HG03108 (cell line): ENCODE data around the gene HHLA2.

Experiments
- ATAC-seq: cut with Tn5 transposase; IDR thresholded peaks from one replicate; pipeline ENCODE4 v1.9.1; 2021; ENCODE audit warnings: moderate library complexity; ENCODE audit not compliant: unreplicated experiment

The HHLA2 gene

GRCh38 chr3:108416111-108416869 lies 119.9 kb downstream of the HHLA2 start:
- ATAC-seq = no peak

- no peak for ATAC-seq
Measured at GRCh38 chr3:108420926-108421325, 124.6 kb downstream of the HHLA2 start.
